Adrenal gland (tissue), 5 donors: ENCODE results near the gene CPA4.

ENCODE experiments used
- CTCF ChIP-seq, 6 experiments: fragments of 450-650 bp in 4 of 6; fragments of 200-600 bp in 2 of 6; sonication (generic) in 1 of 6; IDR thresholded peaks; 1 replicate in 5 of 6; 2 replicates in 1 of 6; pipeline versions ENCODE4 v1.5.1 to v1.8.0; 2016 to 2021; ENCODE audit warnings: antibody characterized with exemption in 6 of 6, mild to moderate bottlenecking in 2 of 6, moderate library complexity in 1 of 6
- POLR2A ChIP-seq, 2 donors: fragments of 450-650 bp; IDR thresholded peaks; one replicate each; pipeline ENCODE4 v1.6.1; 2017; ENCODE audit warnings: antibody characterized with exemption in 2 of 2, mild to moderate bottlenecking in 2 of 2, moderate library complexity in 1 of 2
- donor health status: DM: no; HTN: no; CAD: no.

DNA sequence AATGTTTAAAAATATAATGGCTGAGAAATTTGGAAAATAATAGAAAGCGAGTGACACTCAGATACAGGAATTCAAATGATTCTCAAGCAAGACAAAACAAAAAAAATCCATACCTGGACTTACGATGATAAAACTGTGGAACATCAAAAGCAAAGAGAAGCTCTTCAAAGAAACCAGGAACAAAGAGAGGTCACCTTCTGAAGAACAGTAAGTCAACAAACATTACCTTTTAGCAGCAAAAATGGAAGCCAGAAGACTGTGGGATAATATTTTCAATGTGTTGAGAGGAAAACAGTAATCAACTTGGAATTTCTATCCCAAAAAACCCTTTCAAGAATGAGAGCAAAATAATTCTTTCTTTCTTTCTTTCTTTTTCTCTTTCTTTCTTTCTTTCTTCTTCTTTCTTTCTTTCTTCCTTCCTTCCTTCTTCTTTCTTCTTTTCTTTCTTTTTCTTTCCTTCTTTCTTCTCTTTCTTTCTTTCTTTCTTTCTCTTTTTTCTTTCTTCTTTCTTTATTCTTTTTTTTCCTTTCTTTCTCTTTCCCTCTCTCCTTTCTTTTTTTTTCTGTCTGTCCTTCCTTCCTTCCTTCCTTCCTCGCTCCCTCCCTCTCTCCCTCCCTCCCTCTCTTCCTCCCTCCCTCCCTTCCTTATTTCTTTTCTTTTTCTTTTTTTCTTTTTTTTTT, 49.9 kb downstream of the CPA4 start:
- no peak for TF ChIP-seq CTCF (IDR thresholded peaks at IDR 0.05)
- TF ChIP-seq POLR2A (IDR thresholded peaks at IDR 0.05), result no peak
